GM12874 (cell line): ENCODE data around the gene GSX1.

Experiments used
- TF ChIP-seq, protein P1 (sequence below): IDR thresholded peaks from 2 replicates; pipeline ENCODE4 v1.5.1; 2011; ENCODE audit warnings: low read depth, mild to moderate bottlenecking, control low read depth, low read length, moderate library complexity; ENCODE audit not compliant: insufficient read depth

The GSX1 gene

DNA sequence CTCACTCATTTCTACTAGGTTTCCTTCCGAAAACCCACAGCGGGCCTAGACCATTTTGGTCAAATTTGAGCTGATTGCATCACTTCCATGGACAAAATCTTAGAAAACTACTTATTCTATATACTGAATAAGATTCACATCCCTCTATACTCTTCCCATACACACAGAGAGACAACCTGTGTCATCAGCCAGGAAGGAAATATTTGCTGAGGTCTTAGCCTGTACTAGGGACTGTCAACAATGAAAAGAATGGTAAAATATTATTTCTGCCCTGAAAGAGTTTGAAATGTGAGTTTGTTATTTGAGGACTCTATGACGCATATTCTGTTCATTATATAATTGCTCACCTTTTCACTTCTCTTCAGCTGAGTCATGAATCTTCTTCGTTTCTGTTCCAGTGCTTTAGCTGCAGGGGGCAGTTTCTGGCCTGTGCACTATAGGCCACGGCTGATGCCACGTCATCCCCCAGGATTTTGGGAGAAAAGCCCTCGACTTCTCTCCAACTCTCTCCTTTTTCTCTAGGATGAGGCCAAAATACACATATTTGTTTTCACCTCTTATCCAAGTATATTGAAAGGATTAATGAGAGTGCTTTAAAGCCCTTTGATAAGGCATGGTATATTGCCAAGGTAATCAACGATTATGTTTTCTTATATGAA is 47.7 kb downstream of the GSX1 start:
- TF ChIP-seq, protein P1, sequence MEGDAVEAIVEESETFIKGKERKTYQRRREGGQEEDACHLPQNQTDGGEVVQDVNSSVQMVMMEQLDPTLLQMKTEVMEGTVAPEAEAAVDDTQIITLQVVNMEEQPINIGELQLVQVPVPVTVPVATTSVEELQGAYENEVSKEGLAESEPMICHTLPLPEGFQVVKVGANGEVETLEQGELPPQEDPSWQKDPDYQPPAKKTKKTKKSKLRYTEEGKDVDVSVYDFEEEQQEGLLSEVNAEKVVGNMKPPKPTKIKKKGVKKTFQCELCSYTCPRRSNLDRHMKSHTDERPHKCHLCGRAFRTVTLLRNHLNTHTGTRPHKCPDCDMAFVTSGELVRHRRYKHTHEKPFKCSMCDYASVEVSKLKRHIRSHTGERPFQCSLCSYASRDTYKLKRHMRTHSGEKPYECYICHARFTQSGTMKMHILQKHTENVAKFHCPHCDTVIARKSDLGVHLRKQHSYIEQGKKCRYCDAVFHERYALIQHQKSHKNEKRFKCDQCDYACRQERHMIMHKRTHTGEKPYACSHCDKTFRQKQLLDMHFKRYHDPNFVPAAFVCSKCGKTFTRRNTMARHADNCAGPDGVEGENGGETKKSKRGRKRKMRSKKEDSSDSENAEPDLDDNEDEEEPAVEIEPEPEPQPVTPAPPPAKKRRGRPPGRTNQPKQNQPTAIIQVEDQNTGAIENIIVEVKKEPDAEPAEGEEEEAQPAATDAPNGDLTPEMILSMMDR = no peak

DNA sequence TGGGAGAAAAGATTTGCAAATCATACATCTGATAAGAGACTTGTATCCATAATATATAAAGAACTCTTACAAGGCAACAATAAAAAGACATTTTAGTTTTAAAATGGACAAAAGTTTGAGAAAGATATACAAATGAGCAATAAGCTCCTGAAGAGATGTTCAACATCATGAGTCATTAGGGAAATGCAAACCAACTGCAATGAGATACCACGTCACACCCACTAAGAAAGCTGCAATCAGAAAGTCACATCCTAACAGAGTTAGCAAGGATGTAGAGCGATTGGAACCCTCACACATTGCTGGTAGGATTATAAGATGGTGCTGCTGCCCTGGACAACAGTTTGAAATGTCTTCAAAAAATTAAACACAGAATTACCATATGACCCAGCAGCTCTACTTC is 50.3 kb downstream of the GSX1 start:
- TF ChIP-seq, protein P1 = no peak
